ENCODE data around the gene SHMT1.

GRCh38 chr17:18382441-18383078, 19.2 kb upstream of the SHMT1 start:
- TF ChIP-seq CTCF (IDR thresholded peaks at IDR 0.05) (no peak), POLR2A (IDR thresholded peaks at IDR 0.05) (no peak), POLR2AphosphoS5 (IDR thresholded peaks at IDR 0.05) (no peak)

Measured in suprapubic skin (tissue), 4 donors.